Ishikawa (cell line): ENCODE results near the gene MYOCD.

Experiments used
- CEBPB ChIP-seq: IDR thresholded peaks from 2 replicates; pipeline ENCODE4 v1.6.1; 2012
- EGR1 ChIP-seq: IDR thresholded peaks from 2 replicates; pipeline ENCODE4 v1.6.1; 2012
- EP300 ChIP-seq: IDR thresholded peaks from 2 replicates; pipeline ENCODE4 v1.6.1; 2012; ENCODE audit warnings: borderline replicate concordance
- FOXM1 ChIP-seq: IDR thresholded peaks from 2 replicates; pipeline ENCODE4 v1.6.1; 2012; ENCODE audit warnings: low read depth, borderline replicate concordance
- MAX ChIP-seq: IDR thresholded peaks from 2 replicates; pipeline ENCODE4 v1.6.1; 2012
- RAD21 ChIP-seq: IDR thresholded peaks from 2 replicates; pipeline ENCODE4 v1.6.1; 2012; ENCODE audit warnings: low read depth
- REST ChIP-seq: IDR thresholded peaks from 2 replicates; pipeline ENCODE4 v1.6.1; 2012; ENCODE audit warnings: low read depth, mild to moderate bottlenecking
- TAF1 ChIP-seq: IDR thresholded peaks from 2 replicates; pipeline ENCODE4 v1.6.1; 2012; ENCODE audit warnings: low read depth, mild to moderate bottlenecking
- TCF12 ChIP-seq: IDR thresholded peaks from 2 replicates; pipeline ENCODE4 v1.6.1; 2012; ENCODE audit warnings: low read depth
- TEAD4 ChIP-seq: IDR thresholded peaks from 2 replicates; pipeline ENCODE4 v1.6.1; 2012
- YY1 ChIP-seq: IDR thresholded peaks from 2 replicates; pipeline ENCODE4 v1.6.1; 2012; ENCODE audit warnings: low read depth
- ZBTB7A ChIP-seq: IDR thresholded peaks from 2 replicates; pipeline ENCODE4 v1.6.1; 2012; ENCODE audit warnings: low read depth

DNA sequence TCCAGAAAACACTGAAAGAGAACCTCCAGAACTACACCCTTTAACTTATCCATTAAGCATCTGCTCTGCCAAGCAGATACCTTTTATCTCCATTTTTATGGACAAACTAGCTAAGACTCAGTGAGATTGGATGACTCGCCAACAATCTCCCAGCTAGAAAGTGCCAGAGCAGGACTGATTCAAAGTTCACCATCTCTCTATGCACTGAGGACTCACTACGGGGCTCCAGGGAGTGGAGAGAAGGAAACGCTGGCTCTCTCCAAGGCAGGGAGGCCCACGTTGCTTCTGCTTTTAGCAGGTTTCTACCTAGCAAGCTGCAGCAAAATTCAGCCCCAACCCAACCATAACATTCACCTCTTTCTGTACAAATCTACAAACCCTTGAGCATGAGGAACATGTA is 70.8 kb downstream of the MYOCD start:
- TF ChIP-seq CEBPB (no peak), EGR1 (no peak), TAF1 (no peak), RAD21 (no peak), FOXM1 (no peak), REST (no peak), ZBTB7A (no peak), YY1 (no peak), EP300 (no peak), TEAD4 (no peak), MAX (no peak), TCF12 (no peak)
